NCI-H2081 treated with DMSO at 0.1 percent for 48 hours (cell line): ENCODE measurements around the gene RPL19.
A peak's percentile ranks its signal among the peaks of the same experiment; 100 is the strongest.
"Not testable (repeated sequence)": the region's sequence is repeated elsewhere in the genome, so short reads cannot be mapped to it uniquely, and the experiment has no call there.

Source experiments
- DNase-seq: peaks from one replicate; lab custom pipeline; 2025; lab: John Stamatoyannopoulos, UW

RPL19 gene

GRCh38 chr17:39200070-39200879 is at the start of gene RPL19:
TSS of gene RPL19 (plus strand) at chr17:39200283. CDS start at chr17:39200345, 62 bp downstream.
- peak; percentile 87 for DNase-seq

- DNase-seq, result no peak
These were observed 49.3 kb upstream of the RPL19 start for GRCh38 chr17:39150795-39151149.

- no peak for DNase-seq
These were observed 48.7 kb upstream of the RPL19 start, which contains the start of gene PLXDC1 for GRCh38 chr17:39151150-39151942. TSS of gene PLXDC1 (minus strand) at chr17:39151637. CDS start at chr17:39151437, 200 bp downstream.

- no peak for DNase-seq
These were observed 47.9 kb upstream of the RPL19 start for GRCh38 chr17:39151943-39152818.

GRCh38 chr17:39153599-39154051 is 46.5 kb upstream of the RPL19 start:
- DNase-seq, result peak; percentile 70

GRCh38 chr17:39155654-39156053 is 44.4 kb upstream of the RPL19 start:
- DNase-seq, result no peak

GRCh38 chr17:39156491-39156890 is 43.6 kb upstream of the RPL19 start:
- DNase-seq, result no peak

- no peak for DNase-seq
These were observed 41.5 kb upstream of the RPL19 start for GRCh38 chr17:39158623-39159022.

- DNase-seq, result no peak
These were observed 38.1 kb upstream of the RPL19 start for GRCh38 chr17:39161962-39162361.

GRCh38 chr17:39164675-39165143 is 35.4 kb upstream of the RPL19 start:
- DNase-seq, result no peak

GRCh38 chr17:39165178-39165840 is 34.8 kb upstream of the RPL19 start:
- DNase-seq, result no peak

- no peak for DNase-seq
These were observed 34.2 kb upstream of the RPL19 start, which contains the start of gene ARL5C for GRCh38 chr17:39165841-39166349. TSS of gene ARL5C (minus strand) at chr17:39166161. CDS start at chr17:39165760, 401 bp downstream.

- DNase-seq, result no peak
These were observed 33.4 kb upstream of the RPL19 start for GRCh38 chr17:39166437-39167335.

GRCh38 chr17:39167476-39167875 is 32.6 kb upstream of the RPL19 start:
- DNase-seq, result no peak

- DNase-seq, result not testable (repeated sequence)
These were observed 31.6 kb upstream of the RPL19 start for GRCh38 chr17:39168503-39168902.

- DNase-seq, result no peak
These were observed 31.0 kb upstream of the RPL19 start for GRCh38 chr17:39169101-39169500.

GRCh38 chr17:39169518-39169917 is 30.6 kb upstream of the RPL19 start:
- no peak for DNase-seq

- no peak for DNase-seq
These were observed 30.0 kb upstream of the RPL19 start for GRCh38 chr17:39170109-39170508.

GRCh38 chr17:39170558-39170957 is 29.5 kb upstream of the RPL19 start:
- DNase-seq, result no peak

GRCh38 chr17:39171933-39172332 is 28.1 kb upstream of the RPL19 start:
- no peak for DNase-seq
